Measurements from ENCODE around the gene GPR15LG. TPM values are rescaled to one million over a fixed set of nuclear protein-coding genes. Genes with fewer than 3 reads are reported as not detected.

The GPR15LG gene
- total RNA-seq, 1 experiment from 2014 or later, result not detected

DNA sequence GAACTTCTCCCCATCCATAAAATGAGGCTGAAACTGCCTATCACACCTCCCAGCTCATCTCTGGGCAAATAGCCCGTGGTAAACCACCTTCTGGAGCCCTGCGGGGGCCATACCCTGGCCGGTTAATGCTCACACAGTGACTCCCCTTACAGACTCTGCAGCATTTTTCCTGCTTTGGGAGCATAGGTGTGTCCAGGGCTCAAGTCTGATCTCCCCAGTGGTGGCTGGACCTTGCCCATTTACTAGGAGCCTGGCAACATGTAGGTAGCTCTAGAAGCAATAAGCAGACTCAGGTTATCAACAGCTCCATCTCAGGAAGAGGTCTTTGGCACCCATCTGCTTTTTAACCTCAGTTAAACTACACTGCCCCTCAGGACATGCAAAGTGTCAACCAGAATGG, 15.2 kb downstream of the GPR15LG start:
- CTCF ChIA-PET, result no interaction called here
- H3K4me1 ChIP-seq (ENCODE audit: insufficient read depth, low read length), result no peaks in the 10 kb centered on the region
- no peak overlapping the region for H3K9ac ChIP-seq (ENCODE audit: low read length)
- H4K20me1 ChIP-seq (ENCODE audit: low read length), result no peaks in the 10 kb centered on the region
- no peak overlapping the region for H3K4me3 ChIP-seq (ENCODE audit: low read length)
- no peak overlapping the region for H3K4me2 ChIP-seq (ENCODE audit: low read length)
- intact Hi-C loops (cut with micrococcal nuclease), result no loop called here
- POLR2A ChIA-PET (ENCODE audit: unreplicated experiment), result no interaction called here
- DNase-seq (no peak), ATAC-seq (no peak)
- no TSS peak for BruUV-seq (replicated peaks)
- no peak overlapping the region for H3K27ac ChIP-seq (ENCODE audit: low read length)
- no peaks in the 10 kb centered on the region for H3K79me2 ChIP-seq (ENCODE audit: low read length)
- H3K9me2 ChIP-seq (replicated peaks; ENCODE audit: low read length), result no peaks in the 10 kb centered on the region
- no peaks in the 10 kb centered on the region for H3K9me3 ChIP-seq (ENCODE audit: low read length)
- no peaks in the 10 kb centered on the region for H3F3A ChIP-seq (ENCODE audit: low read length, unreplicated experiment)
- H3K27me3 ChIP-seq (ENCODE audit: low read length), result peaks cover 24% of the 10 kb centered on the region
- TF ChIP-seq EZH2phosphoT487 (IDR thresholded peaks at IDR 0.05; ENCODE audit: borderline replicate concordance, low read length) (no peak), EZH2 (IDR thresholded peaks at IDR 0.05; ENCODE audit: low read length, unreplicated experiment) (no peak)
- TF ChIP-seq, protein P1, sequence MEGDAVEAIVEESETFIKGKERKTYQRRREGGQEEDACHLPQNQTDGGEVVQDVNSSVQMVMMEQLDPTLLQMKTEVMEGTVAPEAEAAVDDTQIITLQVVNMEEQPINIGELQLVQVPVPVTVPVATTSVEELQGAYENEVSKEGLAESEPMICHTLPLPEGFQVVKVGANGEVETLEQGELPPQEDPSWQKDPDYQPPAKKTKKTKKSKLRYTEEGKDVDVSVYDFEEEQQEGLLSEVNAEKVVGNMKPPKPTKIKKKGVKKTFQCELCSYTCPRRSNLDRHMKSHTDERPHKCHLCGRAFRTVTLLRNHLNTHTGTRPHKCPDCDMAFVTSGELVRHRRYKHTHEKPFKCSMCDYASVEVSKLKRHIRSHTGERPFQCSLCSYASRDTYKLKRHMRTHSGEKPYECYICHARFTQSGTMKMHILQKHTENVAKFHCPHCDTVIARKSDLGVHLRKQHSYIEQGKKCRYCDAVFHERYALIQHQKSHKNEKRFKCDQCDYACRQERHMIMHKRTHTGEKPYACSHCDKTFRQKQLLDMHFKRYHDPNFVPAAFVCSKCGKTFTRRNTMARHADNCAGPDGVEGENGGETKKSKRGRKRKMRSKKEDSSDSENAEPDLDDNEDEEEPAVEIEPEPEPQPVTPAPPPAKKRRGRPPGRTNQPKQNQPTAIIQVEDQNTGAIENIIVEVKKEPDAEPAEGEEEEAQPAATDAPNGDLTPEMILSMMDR (conservative IDR thresholded peaks at IDR 0.05; ENCODE audit: low read depth, low read length), result no peak
- H3K36me3 ChIP-seq (ENCODE audit: low read depth, low read length), result no peaks in the 10 kb centered on the region
- no peak overlapping the region for H2AFZ ChIP-seq (ENCODE audit: low read length)

DNA sequence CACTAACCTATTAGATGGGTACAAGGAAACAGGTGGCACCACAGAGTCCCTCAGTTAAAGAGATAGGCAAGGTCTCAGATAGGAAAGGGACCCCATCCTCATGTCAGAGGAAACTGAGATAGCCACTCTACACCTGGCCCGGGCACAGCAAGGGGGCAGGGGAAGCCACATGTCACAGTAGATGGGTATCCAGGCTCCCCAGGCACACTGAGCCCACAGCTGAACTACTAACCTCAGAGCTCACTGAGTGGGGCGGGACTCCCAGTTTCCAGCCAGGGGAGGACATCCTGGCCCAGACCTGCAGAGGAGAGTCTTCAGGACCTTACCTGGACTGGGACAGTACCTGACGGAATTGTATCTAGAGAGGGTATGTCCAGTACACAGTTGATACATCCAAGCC, 17.0 kb downstream of the GPR15LG start:
- Histone ChIP-seq H4K20me1 (ENCODE audit: low read length) (no peaks in the 10 kb centered on the region), H3K4me2 (ENCODE audit: low read length) (no peak overlapping the region), H3K36me3 (ENCODE audit: low read depth, low read length) (no peaks in the 10 kb centered on the region), H3K79me2 (ENCODE audit: low read length) (no peaks in the 10 kb centered on the region), H3K9ac (ENCODE audit: low read length) (no peak overlapping the region), H3K4me3 (ENCODE audit: low read length) (no peak overlapping the region), H3K9me2 (replicated peaks; ENCODE audit: low read length) (no peaks in the 10 kb centered on the region), H3K27ac (ENCODE audit: low read length) (no peak overlapping the region), H3K4me1 (ENCODE audit: insufficient read depth, low read length) (no peaks in the 10 kb centered on the region), H2AFZ (ENCODE audit: low read length) (no peak overlapping the region), H3K9me3 (ENCODE audit: low read length) (no peaks in the 10 kb centered on the region), H3F3A (ENCODE audit: low read length, unreplicated experiment) (no peaks in the 10 kb centered on the region), H3K27me3 (ENCODE audit: low read length) (peaks cover 42% of the 10 kb centered on the region)
- ATAC-seq, result no peak
- DNase-seq, result no peak
- ChIA-PET CTCF (no interaction called here), POLR2A (ENCODE audit: unreplicated experiment) (no interaction called here)
- intact Hi-C loops (cut with micrococcal nuclease), result no loop called here
- TF ChIP-seq, protein P1 (conservative IDR thresholded peaks at IDR 0.05; ENCODE audit: low read depth, low read length), result no peak
- TF ChIP-seq EZH2phosphoT487 (IDR thresholded peaks at IDR 0.05; ENCODE audit: borderline replicate concordance, low read length), result no peak
- TF ChIP-seq EZH2 (IDR thresholded peaks at IDR 0.05; ENCODE audit: low read length, unreplicated experiment), result no peak
- BruUV-seq (replicated peaks), result no TSS peak

DNA sequence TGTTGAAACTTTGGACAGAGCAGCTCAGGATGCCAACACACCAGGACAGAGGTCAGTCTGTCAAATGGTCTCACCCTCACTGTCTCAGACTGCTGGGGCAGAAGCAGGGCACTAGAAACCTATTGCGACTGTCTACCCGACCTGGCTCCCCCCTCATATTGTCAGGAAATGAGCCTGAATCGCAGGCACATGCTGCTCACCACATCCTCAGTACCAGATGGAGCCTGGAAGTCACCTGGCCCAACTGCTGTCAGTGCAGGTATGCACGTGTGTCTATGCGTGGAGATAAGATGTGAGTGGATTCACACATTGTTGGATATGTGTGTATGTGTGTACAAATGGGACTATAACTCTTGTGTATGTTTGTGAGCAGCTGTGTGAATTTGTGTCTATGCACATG, 17.5 kb downstream of the GPR15LG start:
- Histone ChIP-seq H3K9me3 (ENCODE audit: low read length) (no peaks in the 10 kb centered on the region), H3F3A (ENCODE audit: low read length, unreplicated experiment) (no peaks in the 10 kb centered on the region), H4K20me1 (ENCODE audit: low read length) (no peaks in the 10 kb centered on the region), H2AFZ (ENCODE audit: low read length) (no peak overlapping the region), H3K79me2 (ENCODE audit: low read length) (no peaks in the 10 kb centered on the region), H3K4me3 (ENCODE audit: low read length) (no peak overlapping the region), H3K36me3 (ENCODE audit: low read depth, low read length) (no peaks in the 10 kb centered on the region), H3K27ac (ENCODE audit: low read length) (no peak overlapping the region), H3K9me2 (replicated peaks; ENCODE audit: low read length) (no peaks in the 10 kb centered on the region), H3K4me2 (ENCODE audit: low read length) (no peak overlapping the region), H3K9ac (ENCODE audit: low read length) (no peak overlapping the region), H3K27me3 (ENCODE audit: low read length) (peaks cover 46% of the 10 kb centered on the region), H3K4me1 (ENCODE audit: insufficient read depth, low read length) (no peaks in the 10 kb centered on the region)
- POLR2A ChIA-PET (ENCODE audit: unreplicated experiment), result no interaction called here
- CTCF ChIA-PET, result no interaction called here
- DNase-seq (no peak), ATAC-seq (no peak)
- BruUV-seq (replicated peaks), result no TSS peak
- TF ChIP-seq EZH2 (IDR thresholded peaks at IDR 0.05; ENCODE audit: low read length, unreplicated experiment), result no peak
- TF ChIP-seq EZH2phosphoT487 (IDR thresholded peaks at IDR 0.05; ENCODE audit: borderline replicate concordance, low read length), result no peak
- TF ChIP-seq, protein P1 (conservative IDR thresholded peaks at IDR 0.05; ENCODE audit: low read depth, low read length), result no peak
- intact Hi-C loops (cut with micrococcal nuclease), result no loop called here
